HEK293 (cell line): Measurements from ENCODE around the gene SLC22A12.

ENCODE experiments used
- CTCF ChIA-PET: fragments of 350-600 bp; formaldehyde crosslinking; extraction: SDS; loops from one replicate; lab custom pipeline; 2021; ENCODE audit warnings: antibody characterized with exemption; lab: Yijun Ruan, JAX
- POLR2A ChIA-PET: fragments of 300-600 bp; formaldehyde crosslinking; extraction: SDS; loops from one replicate; lab custom pipeline; 2020; ENCODE audit warnings: antibody characterized with exemption, inconsistent platforms; lab: Yijun Ruan, JAX
- H3K27ac ChIP-seq: fragments of 200-500 bp; sonication (Bioruptor generic); 2 replicates; pipeline ENCODE4 v1.5.1; 2014; ENCODE audit warnings: low read depth, low read length, control low read depth, inconsistent platforms; ENCODE audit errors: extremely low read depth
- H3K36me3 ChIP-seq, 2 experiments: fragments of 200-500 bp in 1 of 2; sonication (Bioruptor generic) in 1 of 2; 1 replicate in 1 of 2; 2 replicates in 1 of 2; pipeline ENCODE4 v1.5.1; 2014 to 2017; ENCODE audit warnings: inconsistent platforms in 2 of 2, low read length in 2 of 2; ENCODE audit not compliant: control insufficient read depth in 2 of 2, insufficient read depth in 1 of 2
- H3K4me1 ChIP-seq: fragments of 200-500 bp; sonication (Bioruptor generic); 2 replicates; pipeline ENCODE4 v1.5.1; 2014; ENCODE audit warnings: mild to moderate bottlenecking, low read length, inconsistent platforms; ENCODE audit not compliant: control insufficient read depth, insufficient read depth
- H3K4me3 ChIP-seq: 2 replicates; pipeline ENCODE4 v1.5.1; 2011; ENCODE audit warnings: low read depth, mild to moderate bottlenecking, control low read depth, low read length, moderate library complexity
- H3K9me3 ChIP-seq: fragments of 200-500 bp; sonication (Bioruptor generic); 2 replicates; pipeline ENCODE4 v1.5.1; 2014; ENCODE audit warnings: low read depth, low read length, inconsistent platforms; ENCODE audit not compliant: control insufficient read depth, insufficient read depth
- GLI4 ChIP-seq: fragments of 450-650 bp; formaldehyde crosslinking; IDR thresholded peaks from 2 replicates; pipeline ENCODE4 v1.5.1; 2016; ENCODE audit warnings: missing biosample characterization, missing genetic modification characterization
- INSM2 ChIP-seq: fragments of 450-650 bp; formaldehyde crosslinking; IDR thresholded peaks from 2 replicates; pipeline ENCODE4 v1.5.1; 2016; ENCODE audit warnings: missing biosample characterization, missing genetic modification characterization
- TRIM28 ChIP-seq: IDR thresholded peaks from 2 replicates; pipeline ENCODE4 v1.6.1; 2011; ENCODE audit warnings: low read length, control low read depth, borderline replicate concordance
- YY1 ChIP-seq: fragments of 450-650 bp; formaldehyde crosslinking; IDR thresholded peaks from 2 replicates; pipeline ENCODE4 v1.5.1; 2018; ENCODE audit warnings: missing biosample characterization, missing genetic modification characterization
- ZBTB48 ChIP-seq: fragments of 450-650 bp; formaldehyde crosslinking; IDR thresholded peaks from 2 replicates; pipeline ENCODE4 v1.5.1; 2016; ENCODE audit warnings: missing biosample characterization, missing genetic modification characterization
- ZNF132 ChIP-seq: fragments of 450-650 bp; formaldehyde crosslinking; IDR thresholded peaks from 2 replicates; pipeline ENCODE4 v1.5.1; 2017; ENCODE audit warnings: missing biosample characterization, missing genetic modification characterization, borderline replicate concordance
- ZNF311 ChIP-seq: fragments of 450-650 bp; formaldehyde crosslinking; IDR thresholded peaks from 2 replicates; pipeline ENCODE4 v1.5.1; 2017; ENCODE audit warnings: missing biosample characterization, missing genetic modification characterization, borderline replicate concordance
- ZNF324 ChIP-seq: fragments of 450-650 bp; formaldehyde crosslinking; IDR thresholded peaks from 2 replicates; pipeline ENCODE4 v1.5.1; 2016; ENCODE audit warnings: missing biosample characterization, missing genetic modification characterization
- ZNF362 ChIP-seq: fragments of 450-650 bp; formaldehyde crosslinking; IDR thresholded peaks from 2 replicates; pipeline ENCODE4 v1.5.1; 2016; ENCODE audit warnings: missing biosample characterization, missing genetic modification characterization
- ZNF426 ChIP-seq: fragments of 450-650 bp; formaldehyde crosslinking; IDR thresholded peaks from 2 replicates; pipeline ENCODE4 v1.5.1; 2017; ENCODE audit warnings: missing biosample characterization, missing genetic modification characterization, mild to moderate bottlenecking, inconsistent platforms, moderate library complexity
- ZNF473 ChIP-seq: fragments of 450-650 bp; formaldehyde crosslinking; IDR thresholded peaks from 2 replicates; pipeline ENCODE4 v1.5.1; 2017; ENCODE audit warnings: missing biosample characterization, missing genetic modification characterization
- ZNF514 ChIP-seq: fragments of 450-650 bp; formaldehyde crosslinking; IDR thresholded peaks from 2 replicates; pipeline ENCODE4 v1.5.1; 2016; ENCODE audit warnings: missing biosample characterization, missing genetic modification characterization
- ZNF548 ChIP-seq: fragments of 450-650 bp; formaldehyde crosslinking; IDR thresholded peaks from 2 replicates; pipeline ENCODE4 v1.5.1; 2016; ENCODE audit warnings: missing biosample characterization, missing genetic modification characterization
- ZNF561 ChIP-seq: fragments of 450-650 bp; IDR thresholded peaks from 2 replicates; pipeline ENCODE4 v1.5.1; 2018; ENCODE audit warnings: missing biosample characterization, missing genetic modification characterization, borderline replicate concordance
- ZNF664 ChIP-seq: fragments of 450-650 bp; formaldehyde crosslinking; IDR thresholded peaks from 2 replicates; pipeline ENCODE4 v1.5.1; 2016; ENCODE audit warnings: missing biosample characterization, missing genetic modification characterization
- ZNF747 ChIP-seq: fragments of 450-650 bp; formaldehyde crosslinking; IDR thresholded peaks from 2 replicates; pipeline ENCODE4 v1.5.1; 2016; ENCODE audit warnings: missing biosample characterization, missing genetic modification characterization
- ZSCAN23 ChIP-seq: fragments of 450-650 bp; formaldehyde crosslinking; IDR thresholded peaks from 2 replicates; pipeline ENCODE4 v1.5.1; 2016; ENCODE audit warnings: missing biosample characterization, missing genetic modification characterization
- ZSCAN30 ChIP-seq: fragments of 450-650 bp; IDR thresholded peaks from 2 replicates; pipeline ENCODE4 v1.5.1; 2018; ENCODE audit warnings: missing biosample characterization, mild to moderate bottlenecking, missing genetic modification characterization, moderate library complexity
- ZXDB ChIP-seq: fragments of 450-650 bp; formaldehyde crosslinking; IDR thresholded peaks from 2 replicates; pipeline ENCODE4 v1.5.1; 2016; ENCODE audit warnings: missing biosample characterization, missing genetic modification characterization
- TF ChIP-seq, protein P1 (sequence below): fragments of 450-650 bp; formaldehyde crosslinking; conservative IDR thresholded peaks from 2 replicates; pipeline ENCODE4 v1.5.1; 2016; ENCODE audit warnings: low read depth, missing biosample characterization, missing genetic modification characterization
- TF ChIP-seq, protein P2 (sequence below): fragments of 450-650 bp; formaldehyde crosslinking; IDR thresholded peaks from 2 replicates; pipeline ENCODE4 v1.5.1; 2016; ENCODE audit warnings: missing biosample characterization, missing genetic modification characterization
- TF ChIP-seq, protein P3 (sequence below): fragments of 450-650 bp; formaldehyde crosslinking; IDR thresholded peaks from 2 replicates; pipeline ENCODE4 v1.5.0; 2017; ENCODE audit warnings: missing biosample characterization, missing genetic modification characterization, borderline replicate concordance
- TF ChIP-seq, protein P4 (sequence below): fragments of 450-650 bp; formaldehyde crosslinking; IDR thresholded peaks from 2 replicates; pipeline ENCODE4 v1.5.1; 2016; ENCODE audit warnings: missing biosample characterization, missing genetic modification characterization

Gene SLC22A12

DNA sequence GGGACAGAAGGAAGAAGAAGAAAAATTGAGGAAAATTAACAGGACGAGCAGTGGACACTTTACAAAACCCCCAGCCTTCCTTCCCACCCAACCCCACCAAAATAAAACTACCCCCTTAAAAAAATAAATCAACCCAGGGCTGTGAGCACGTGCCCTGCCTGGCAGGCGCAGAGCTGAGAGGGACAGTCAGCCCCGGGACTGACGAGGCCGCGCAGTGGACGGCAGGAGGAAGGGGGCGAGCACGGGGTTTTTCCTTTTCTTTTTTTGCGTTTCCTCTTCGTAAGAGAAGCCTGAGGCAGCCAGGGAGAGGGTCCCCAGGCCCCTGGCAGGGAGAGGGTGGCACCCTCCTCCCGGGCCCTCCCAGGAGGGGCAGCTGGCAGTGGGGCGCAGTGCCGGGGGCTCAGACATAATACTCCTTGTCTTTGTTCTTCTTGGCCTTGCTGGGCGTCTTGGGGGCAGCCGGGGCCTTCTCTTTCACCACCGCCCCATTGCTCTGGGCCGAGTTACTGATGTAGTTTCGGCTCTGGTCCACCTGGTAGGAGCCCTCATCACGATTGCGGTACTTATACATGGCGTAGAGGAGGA, 15.9 kb downstream of the SLC22A12 start:
- no peaks in the 10 kb centered on the region for H3K4me1 ChIP-seq
- POLR2A ChIA-PET, result no interaction called here
- CTCF ChIA-PET, result no interaction called here

GRCh38 chr11:64607381-64607985, 16.5 kb downstream of the SLC22A12 start:
- H3K36me3 ChIP-seq, result no peaks in the 10 kb centered on the region
- TF ChIP-seq ZNF311 (tag by site-specific recombination), result no peak
- no peak for TF ChIP-seq ZNF561 (tag by site-specific recombination)
- no peak for TF ChIP-seq ZNF664 (tag by site-specific recombination)
- TF ChIP-seq ZSCAN23 (tag by site-specific recombination), result no peak
- TF ChIP-seq INSM2 (tag by site-specific recombination), result no peak
- no peak for TF ChIP-seq ZNF362 (tag by site-specific recombination)
- no peak for TF ChIP-seq ZNF514 (tag by site-specific recombination)
- TF ChIP-seq, protein P1, sequence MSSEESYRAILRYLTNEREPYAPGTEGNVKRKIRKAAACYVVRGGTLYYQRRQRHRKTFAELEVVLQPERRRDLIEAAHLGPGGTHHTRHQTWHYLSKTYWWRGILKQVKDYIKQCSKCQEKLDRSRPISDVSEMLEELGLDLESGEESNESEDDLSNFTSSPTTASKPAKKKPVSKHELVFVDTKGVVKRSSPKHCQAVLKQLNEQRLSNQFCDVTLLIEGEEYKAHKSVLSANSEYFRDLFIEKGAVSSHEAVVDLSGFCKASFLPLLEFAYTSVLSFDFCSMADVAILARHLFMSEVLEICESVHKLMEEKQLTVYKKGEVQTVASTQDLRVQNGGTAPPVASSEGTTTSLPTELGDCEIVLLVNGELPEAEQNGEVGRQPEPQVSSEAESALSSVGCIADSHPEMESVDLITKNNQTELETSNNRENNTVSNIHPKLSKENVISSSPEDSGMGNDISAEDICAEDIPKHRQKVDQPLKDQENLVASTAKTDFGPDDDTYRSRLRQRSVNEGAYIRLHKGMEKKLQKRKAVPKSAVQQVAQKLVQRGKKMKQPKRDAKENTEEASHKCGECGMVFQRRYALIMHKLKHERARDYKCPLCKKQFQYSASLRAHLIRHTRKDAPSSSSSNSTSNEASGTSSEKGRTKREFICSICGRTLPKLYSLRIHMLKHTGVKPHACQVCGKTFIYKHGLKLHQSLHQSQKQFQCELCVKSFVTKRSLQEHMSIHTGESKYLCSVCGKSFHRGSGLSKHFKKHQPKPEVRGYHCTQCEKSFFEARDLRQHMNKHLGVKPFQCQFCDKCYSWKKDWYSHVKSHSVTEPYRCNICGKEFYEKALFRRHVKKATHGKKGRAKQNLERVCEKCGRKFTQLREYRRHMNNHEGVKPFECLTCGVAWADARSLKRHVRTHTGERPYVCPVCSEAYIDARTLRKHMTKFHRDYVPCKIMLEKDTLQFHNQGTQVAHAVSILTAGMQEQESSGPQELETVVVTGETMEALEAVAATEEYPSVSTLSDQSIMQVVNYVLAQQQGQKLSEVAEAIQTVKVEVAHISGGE, result no peak
- no peak for TF ChIP-seq ZBTB48 (tag by site-specific recombination)
- no peak for TF ChIP-seq ZNF132 (tag by site-specific recombination)
- TF ChIP-seq ZNF426 (tag by site-specific recombination), result no peak
- TF ChIP-seq TRIM28, result no peak
- no peak for TF ChIP-seq ZNF747 (tag by site-specific recombination)
- no peak for TF ChIP-seq ZSCAN30 (tag by site-specific recombination)
- TF ChIP-seq YY1, result no peak
- TF ChIP-seq ZNF324 (tag by site-specific recombination), result no peak
- no peak for TF ChIP-seq ZNF473 (tag by site-specific recombination)
- TF ChIP-seq, protein P2, sequence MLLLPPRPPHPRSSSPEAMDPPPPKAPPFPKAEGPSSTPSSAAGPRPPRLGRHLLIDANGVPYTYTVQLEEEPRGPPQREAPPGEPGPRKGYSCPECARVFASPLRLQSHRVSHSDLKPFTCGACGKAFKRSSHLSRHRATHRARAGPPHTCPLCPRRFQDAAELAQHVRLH (tag by site-specific recombination), result no peak
- no peaks in the 10 kb centered on the region for H3K4me1 ChIP-seq
- H3K9me3 ChIP-seq, result no peaks in the 10 kb centered on the region
- H3K27ac ChIP-seq, result no peak overlapping the region
- H3K4me3 ChIP-seq, result no peak overlapping the region
- ChIA-PET CTCF (no interaction called here), POLR2A (no interaction called here)

More for the DNA sequence above, 15.9 kb downstream of the SLC22A12 start:
- TF ChIP-seq GLI4 (tag by site-specific recombination) (no peak), ZXDB (tag by site-specific recombination) (no peak), ZNF548 (no peak)
- TF ChIP-seq, protein P3, sequence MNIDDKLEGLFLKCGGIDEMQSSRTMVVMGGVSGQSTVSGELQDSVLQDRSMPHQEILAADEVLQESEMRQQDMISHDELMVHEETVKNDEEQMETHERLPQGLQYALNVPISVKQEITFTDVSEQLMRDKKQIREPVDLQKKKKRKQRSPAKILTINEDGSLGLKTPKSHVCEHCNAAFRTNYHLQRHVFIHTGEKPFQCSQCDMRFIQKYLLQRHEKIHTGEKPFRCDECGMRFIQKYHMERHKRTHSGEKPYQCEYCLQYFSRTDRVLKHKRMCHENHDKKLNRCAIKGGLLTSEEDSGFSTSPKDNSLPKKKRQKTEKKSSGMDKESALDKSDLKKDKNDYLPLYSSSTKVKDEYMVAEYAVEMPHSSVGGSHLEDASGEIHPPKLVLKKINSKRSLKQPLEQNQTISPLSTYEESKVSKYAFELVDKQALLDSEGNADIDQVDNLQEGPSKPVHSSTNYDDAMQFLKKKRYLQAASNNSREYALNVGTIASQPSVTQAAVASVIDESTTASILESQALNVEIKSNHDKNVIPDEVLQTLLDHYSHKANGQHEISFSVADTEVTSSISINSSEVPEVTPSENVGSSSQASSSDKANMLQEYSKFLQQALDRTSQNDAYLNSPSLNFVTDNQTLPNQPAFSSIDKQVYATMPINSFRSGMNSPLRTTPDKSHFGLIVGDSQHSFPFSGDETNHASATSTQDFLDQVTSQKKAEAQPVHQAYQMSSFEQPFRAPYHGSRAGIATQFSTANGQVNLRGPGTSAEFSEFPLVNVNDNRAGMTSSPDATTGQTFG, result no peak
- TF ChIP-seq, protein P4, sequence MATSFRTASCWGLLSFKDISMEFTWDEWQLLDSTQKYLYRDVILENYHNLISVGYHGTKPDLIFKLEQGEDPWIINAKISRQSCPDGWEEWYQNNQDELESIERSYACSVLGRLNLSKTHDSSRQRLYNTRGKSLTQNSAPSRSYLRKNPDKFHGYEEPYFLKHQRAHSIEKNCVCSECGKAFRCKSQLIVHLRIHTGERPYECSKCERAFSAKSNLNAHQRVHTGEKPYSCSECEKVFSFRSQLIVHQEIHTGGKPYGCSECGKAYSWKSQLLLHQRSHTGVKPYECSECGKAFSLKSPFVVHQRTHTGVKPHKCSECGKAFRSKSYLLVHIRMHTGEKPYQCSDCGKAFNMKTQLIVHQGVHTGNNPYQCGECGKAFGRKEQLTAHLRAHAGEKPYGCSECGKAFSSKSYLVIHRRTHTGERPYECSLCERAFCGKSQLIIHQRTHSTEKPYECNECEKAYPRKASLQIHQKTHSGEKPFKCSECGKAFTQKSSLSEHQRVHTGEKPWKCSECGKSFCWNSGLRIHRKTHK, result no peak
- Histone ChIP-seq H3K36me3 (no peaks in the 10 kb centered on the region), H3K4me3 (no peak overlapping the region), H3K9me3 (no peaks in the 10 kb centered on the region), H3K27ac (no peak overlapping the region)
